GM06990 (cell line): ENCODE data around the gene MED12L.
A peak's percentile ranks its signal among the peaks of the same experiment; 100 is the strongest.

Source experiments
- DNase-seq: peaks from one replicate; pipeline ENCODE4 v3.0.0-alpha.2; 2011; ENCODE audit not compliant: insufficient read length; ENCODE audit errors: extremely low read depth
- H3K27me3 ChIP-seq: replicated peaks from 2 replicates; pipeline ENCODE4 v1.6.0; 2011; ENCODE audit warnings: low read length; ENCODE audit not compliant: control insufficient read depth, insufficient read depth
- H3K36me3 ChIP-seq: 2 replicates; pipeline ENCODE4 v1.5.1; 2011; ENCODE audit warnings: low read length; ENCODE audit not compliant: control insufficient read depth, insufficient read depth
- H3K4me3 ChIP-seq: replicated peaks from 2 replicates; pipeline ENCODE4 v1.5.1; 2011; ENCODE audit warnings: low read depth, mild to moderate bottlenecking, control low read depth, low read length
- TF ChIP-seq, protein P1 (sequence below): IDR thresholded peaks from 2 replicates; pipeline ENCODE4 v1.5.1; 2011; ENCODE audit warnings: low read length, control low read depth, mild to moderate bottlenecking, inconsistent platforms; ENCODE audit not compliant: insufficient read depth, poor library complexity, severe bottlenecking

The MED12L gene

DNA sequence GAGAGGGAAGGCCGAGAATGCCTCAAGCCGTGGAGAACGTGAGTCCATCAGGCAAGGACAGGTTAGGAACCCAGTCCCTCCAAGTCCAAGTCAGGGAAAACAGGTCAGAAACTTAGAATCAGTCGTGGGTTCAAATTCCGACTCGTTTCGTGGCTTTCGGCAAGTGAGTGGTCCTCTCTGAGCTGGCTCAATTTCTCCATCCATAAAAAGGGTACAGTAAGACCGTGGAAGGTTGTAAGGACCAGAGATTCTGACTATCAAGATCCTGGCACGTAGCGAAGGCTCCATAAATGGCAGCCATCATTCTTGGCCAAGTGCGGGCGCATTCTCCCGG, 604 bp upstream of the MED12L start:
- H3K27me3 ChIP-seq: peaks cover 3% of the 10 kb centered on the region
- H3K4me3 ChIP-seq: no peak overlapping the region; the same call in 1 of the 2 replicates
- H3K36me3 ChIP-seq: no peaks in the 10 kb centered on the region
- no peak for DNase-seq
- TF ChIP-seq, protein P1, sequence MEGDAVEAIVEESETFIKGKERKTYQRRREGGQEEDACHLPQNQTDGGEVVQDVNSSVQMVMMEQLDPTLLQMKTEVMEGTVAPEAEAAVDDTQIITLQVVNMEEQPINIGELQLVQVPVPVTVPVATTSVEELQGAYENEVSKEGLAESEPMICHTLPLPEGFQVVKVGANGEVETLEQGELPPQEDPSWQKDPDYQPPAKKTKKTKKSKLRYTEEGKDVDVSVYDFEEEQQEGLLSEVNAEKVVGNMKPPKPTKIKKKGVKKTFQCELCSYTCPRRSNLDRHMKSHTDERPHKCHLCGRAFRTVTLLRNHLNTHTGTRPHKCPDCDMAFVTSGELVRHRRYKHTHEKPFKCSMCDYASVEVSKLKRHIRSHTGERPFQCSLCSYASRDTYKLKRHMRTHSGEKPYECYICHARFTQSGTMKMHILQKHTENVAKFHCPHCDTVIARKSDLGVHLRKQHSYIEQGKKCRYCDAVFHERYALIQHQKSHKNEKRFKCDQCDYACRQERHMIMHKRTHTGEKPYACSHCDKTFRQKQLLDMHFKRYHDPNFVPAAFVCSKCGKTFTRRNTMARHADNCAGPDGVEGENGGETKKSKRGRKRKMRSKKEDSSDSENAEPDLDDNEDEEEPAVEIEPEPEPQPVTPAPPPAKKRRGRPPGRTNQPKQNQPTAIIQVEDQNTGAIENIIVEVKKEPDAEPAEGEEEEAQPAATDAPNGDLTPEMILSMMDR: no peak

DNA sequence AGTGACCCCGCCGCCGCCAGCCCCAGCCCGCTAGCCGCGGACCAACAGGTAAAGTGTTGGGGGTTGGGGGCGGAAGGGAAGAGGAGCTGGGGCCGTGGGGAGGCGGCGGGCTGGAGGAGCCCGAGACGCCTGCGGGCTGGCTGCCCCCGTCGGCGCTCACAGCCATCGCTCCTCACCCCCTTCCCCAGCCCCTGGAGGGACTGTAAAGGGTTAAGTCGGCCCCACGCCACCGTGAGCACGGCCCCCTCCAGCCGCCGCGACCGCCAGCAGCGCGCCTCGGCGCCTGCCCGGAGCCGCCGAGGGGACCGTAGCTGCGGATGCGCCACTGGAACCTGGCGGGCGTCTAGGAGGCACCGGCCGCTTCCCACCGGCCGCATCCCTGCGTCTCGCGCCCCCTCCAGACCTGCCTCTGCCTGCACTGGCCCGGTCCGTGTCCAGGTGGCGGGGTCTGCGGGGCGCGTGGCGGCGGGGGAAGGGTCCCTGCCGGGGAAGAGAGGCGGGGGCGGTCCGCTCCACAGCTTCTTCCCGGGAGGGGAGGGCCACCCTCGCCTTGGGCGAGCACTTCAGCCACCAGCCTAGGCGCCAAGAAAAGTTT, 522 bp downstream of the MED12L start:
- DNase-seq: peak; percentile 20
- Histone ChIP-seq H3K27me3 (peaks cover 3% of the 10 kb centered on the region), H3K4me3 (peak overlapping the region; percentile 52), H3K36me3 (no peaks in the 10 kb centered on the region)
- TF ChIP-seq, protein P1: no peak

DNA sequence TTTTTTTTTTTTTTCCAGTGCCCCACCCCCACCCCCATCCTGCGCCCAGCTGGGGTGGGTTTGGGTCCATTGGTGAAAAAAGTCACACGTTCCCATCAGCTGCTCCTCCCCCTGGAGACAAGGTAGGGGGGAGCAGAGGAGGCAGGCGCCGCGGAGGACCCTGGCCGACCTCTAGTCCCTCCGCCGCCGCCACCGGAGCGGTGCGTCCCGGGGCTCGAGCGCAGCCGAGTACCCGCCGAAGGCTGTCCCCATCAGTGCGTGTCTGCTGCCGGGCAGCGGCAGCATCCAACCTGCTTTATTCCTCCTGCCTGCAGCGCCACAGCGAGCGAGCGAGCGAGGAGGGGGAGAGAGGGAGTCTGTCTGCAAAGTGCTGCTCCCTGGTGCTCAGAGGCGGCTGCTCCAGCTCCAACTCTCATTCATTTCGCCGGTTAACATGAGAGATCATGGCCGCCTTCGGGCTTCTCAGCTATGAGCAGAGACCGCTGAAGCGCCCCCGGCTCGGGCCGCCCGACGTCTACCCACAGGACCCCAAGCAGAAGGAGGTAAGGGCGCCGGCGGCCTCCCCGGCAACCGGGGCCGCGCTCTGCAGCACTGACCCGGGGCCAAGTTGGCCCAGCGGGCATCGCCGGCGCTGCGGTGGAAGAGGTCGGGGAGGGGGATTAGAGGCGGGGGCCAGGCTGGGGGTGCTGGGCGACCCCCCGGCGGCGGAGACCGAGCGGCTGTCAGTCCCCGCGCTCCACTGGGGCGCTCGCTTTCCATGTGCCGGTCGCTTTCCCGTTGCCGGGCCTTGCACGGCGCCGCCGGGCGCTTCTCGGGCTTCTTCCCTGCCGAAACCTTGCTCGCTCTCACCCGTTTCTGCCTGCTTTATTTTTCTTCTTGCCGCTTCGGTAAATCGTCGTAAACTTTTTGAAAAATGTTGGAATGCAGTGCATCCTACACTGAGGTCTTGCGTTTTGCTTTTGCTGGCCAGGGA, 1.3 kb downstream of the MED12L start:
- Histone ChIP-seq H3K4me3 (peak overlapping the region; percentile 52), H3K36me3 (no peaks in the 10 kb centered on the region), H3K27me3 (peaks cover 3% of the 10 kb centered on the region)
- peak; percentile 64 for DNase-seq
- TF ChIP-seq, protein P1: peak; percentile 47

DNA sequence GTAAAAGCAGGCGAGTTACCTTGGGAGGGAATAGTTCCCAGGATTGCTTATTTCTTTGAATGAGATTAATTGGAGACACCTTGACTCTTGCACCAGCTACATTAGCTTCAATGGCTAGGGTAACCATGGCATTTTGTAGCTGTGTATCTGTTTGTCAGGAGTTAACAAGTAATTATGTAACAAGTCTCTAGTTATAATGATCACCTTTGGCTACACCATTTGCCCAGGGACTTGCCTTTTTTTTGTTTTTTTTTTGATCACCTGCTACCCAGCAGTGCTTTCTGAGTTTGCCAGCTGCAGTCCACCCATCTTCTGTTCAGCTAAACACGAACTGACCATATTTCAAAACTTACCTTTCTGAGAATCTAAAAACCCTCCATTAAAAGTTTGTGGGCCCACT, 2.2 kb downstream of the MED12L start:
- no peak overlapping the region for H3K4me3 ChIP-seq
- no peak for DNase-seq
- H3K27me3 ChIP-seq: peaks cover 3% of the 10 kb centered on the region
- TF ChIP-seq, protein P1: no peak
- no peaks in the 10 kb centered on the region for H3K36me3 ChIP-seq

DNA sequence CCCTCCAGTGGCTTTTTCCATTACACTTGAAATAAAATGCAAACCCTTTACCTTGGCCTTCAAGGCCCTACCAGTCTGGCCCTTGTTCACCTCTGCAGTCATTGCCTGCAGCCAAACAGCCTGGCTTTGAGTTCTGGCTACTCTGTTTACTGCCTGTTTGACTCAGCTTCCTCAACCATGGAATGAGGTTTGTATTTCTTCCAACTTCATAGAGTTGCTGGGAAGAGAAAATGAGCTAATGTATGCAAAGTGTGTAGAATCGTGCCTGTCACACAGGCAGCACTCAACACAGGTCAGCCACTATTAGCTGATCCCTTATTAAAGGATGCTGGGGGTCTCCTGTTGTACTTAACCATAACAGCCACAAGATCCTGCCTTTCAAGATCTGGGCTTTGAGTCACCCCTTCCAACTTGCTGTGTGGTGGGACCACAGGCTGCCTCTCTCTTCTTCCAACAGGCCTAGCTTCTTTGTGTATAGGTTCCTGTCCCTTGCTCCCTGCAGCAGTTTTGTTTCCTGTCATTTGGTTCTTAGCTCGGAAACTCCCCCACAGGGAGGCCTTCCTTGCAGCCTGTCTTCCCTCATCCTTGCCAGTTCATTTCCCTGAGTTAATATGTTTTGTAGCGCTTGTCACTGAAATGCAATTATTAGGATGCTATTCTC, 6.4 kb downstream of the MED12L start:
- H3K27me3 ChIP-seq: no peaks in the 10 kb centered on the region
- DNase-seq: no peak
- no peak overlapping the region for H3K4me3 ChIP-seq
- TF ChIP-seq, protein P1: no peak
- no peaks in the 10 kb centered on the region for H3K36me3 ChIP-seq
